Fibroblast of the conjunctiva (primary cell): ENCODE data around the gene UMAD1.
"Not testable (repeated sequence)": the region's sequence is repeated elsewhere in the genome, so short reads cannot be mapped to it uniquely, and the experiment has no call there.

Source experiments
- DNase-seq: peaks from one replicate; pipeline ENCODE4 v3.0.0-alpha.2; 2010; ENCODE audit warnings: low read depth

UMAD1 gene

DNA sequence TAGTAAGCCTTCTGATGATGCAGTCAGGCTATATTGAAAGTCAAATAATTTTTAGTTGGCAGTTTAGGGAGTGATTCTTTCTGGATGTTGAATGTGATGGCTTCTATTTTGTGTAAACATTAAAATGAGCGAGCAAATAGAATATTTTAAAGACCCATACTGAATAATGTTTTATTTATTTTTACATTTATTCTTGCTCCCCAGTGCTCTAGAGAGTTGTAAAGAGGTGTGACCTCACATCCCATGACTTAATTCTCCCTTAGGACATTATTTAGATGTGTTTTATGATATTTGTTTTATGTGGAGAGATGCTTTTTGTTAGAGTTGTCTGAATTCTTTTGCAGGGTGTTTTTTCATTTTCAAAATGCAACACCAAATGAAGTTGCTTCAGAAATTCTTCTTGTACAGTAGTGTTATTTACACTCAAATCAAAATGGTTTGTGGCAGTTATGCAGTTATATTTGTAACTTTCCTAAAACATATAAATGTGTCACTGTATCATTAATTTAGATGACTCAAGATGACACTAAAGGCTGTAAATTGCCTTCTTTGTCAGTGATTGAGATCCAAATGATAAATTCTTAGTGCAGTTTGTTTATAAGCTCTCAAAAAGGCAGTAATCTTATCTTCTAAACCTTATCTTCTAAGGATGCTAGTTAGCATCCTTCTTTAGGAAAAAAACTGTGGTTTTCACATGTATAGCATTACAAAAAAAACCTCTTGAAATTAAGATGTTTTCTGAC lies 12.4 kb downstream of the UMAD1 start:
- no peak for DNase-seq

DNA sequence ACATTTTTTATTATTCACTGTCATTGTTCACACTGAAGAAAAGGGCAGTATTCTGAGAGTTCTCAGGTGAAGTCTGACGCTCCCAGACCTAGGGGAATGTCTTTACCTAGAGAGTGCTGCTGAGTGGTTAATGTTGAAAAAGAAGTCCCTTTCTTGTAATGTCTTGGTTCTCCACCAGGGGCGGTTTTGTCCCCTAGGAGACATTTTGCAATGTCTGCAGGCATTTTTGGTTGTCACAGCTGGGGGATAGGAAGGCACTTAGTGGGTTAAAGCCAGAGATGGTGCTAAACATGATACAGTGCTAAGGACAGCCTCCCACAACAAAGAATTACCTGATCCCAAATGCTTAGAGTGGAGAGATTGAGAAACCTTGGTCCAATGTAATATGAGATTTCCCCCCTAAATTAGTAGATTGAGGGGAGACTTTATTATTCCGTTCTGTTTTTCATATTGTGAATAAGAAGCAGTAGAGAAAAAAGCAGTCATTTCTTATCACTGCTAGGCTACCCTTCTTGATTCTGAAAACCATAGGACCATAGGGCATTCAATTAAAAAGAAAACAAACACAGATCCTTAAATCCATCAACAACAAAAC lies 13.1 kb downstream of the UMAD1 start:
- DNase-seq: no peak

DNA sequence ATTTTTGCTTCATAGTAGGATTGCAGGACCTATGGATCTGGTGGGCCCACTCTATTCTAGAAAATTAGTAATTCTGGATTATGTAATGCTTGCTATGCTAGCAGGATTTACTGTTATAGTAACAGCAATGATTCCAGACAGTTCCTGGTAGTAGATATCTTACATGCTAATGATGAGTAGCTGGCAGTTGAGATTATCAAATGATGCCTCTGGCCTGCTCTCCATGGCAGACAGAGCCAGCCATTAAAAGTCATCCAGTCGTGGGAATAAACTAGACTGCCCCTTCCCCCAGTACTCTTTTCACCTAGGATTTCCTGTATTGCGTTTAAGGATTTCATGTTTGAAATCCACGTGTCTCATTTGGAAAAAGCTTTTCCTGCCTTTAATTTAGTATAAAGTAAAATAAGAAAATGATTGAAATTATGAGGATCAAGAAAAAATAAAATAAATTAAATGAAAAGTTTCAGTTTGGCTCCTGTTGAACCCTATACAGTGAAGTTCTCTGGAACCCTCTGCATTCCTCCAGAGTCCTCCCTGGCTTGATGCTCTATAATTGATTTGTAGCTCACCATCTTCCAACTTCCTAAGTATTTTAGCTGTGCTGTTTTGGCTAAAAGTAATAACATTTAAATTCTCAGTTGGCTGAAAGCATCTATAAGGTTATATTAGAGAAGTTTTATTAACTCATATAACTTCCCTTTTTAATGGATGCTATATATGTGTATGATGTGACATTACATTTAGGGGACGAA lies 14.6 kb downstream of the UMAD1 start:
- no peak for DNase-seq

DNA sequence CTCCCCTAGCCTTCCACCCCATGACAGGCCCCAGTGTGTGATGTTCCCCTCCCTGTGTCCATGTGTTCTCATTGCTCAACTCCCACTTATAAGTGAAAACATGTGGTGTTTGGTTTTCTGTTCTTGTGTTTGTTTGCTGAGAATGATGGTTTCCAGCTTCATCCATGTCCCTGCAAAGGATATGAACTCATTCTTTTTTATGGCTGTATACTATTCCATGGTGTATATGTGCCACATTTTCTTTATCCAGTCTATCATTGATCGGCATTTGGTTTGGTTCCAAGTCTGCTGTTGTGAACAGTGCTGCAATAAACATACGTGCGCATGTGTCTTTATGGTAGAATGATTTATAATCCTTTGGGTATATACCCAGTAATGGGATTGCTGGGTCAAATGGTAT lies 15.9 kb downstream of the UMAD1 start:
- not testable (repeated sequence) for DNase-seq

DNA sequence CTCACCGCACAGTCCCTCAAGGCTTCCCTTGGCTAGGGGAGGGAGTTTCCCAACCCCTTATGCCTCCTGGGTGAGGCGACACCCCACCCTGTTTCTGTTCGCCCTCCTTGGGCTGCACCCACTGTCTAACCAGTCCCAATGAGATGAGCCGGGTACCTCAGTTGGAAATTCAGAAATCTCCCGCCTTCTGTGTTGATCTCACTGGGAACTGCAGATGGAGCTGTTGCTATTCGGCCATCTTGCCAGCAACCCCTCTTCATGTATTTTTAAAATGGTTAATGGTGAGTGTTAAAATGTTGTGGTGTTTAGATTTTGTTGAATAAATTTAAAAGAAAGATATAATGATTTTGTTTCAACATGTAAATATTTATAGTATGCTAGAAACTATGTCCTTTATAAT lies 22.0 kb downstream of the UMAD1 start:
- DNase-seq: no peak

DNA sequence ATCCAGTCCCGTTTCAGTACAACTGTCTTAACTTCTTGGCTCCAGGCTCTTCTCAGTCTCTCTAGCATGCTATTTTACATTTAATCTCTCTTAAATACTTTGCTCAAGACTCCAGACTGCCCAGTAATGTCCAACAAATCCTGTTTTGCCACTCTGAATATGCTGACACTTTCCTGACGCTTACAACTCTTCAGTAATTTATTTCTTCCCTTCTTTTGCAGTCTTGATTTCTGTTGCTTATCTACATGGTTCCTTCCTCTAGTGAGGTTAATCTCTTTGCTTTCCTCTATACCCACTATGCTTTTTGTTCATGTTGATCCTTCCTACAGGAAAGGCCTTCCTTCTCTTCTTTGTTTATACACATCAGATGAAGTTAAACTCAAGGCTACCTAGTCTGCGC lies 23.7 kb downstream of the UMAD1 start:
- no peak for DNase-seq

DNA sequence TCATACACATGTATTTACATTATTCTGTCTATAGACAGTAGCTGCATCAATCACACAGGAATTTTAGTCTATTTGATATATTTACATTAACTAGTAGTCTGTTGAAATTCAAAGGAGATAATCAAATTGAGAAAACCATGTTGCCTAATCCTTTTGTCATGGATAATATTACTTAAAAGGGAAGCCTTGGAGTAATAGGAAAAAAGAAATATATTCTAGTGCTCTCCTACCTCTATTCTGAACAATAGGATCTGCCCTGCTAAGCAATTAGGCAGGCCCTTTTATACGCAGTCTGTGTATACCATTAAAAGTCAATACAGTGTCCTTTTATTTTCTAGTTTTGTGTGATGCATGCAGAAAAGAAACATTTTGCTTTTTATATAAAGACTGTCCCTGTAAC lies 24.5 kb downstream of the UMAD1 start:
- no peak for DNase-seq

DNA sequence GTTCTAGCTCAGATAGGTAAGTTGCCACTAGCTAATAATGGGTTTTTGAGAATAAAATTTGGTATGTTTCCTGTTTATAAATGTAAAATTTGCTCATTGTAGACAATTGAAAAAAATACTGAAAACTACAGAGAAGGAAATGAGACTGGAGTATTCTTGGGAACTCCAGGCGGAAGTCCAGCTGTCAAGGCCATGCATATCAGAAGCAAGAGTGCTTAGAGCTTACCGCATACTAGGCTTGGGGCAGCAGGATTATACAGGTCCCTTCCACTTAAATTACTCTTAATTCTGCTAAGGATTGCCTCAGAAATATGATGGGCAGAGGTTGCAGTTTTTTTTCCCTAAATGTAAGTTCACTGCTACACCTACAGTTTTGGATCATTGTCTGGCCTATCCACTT lies 26.6 kb downstream of the UMAD1 start:
- no peak for DNase-seq

DNA sequence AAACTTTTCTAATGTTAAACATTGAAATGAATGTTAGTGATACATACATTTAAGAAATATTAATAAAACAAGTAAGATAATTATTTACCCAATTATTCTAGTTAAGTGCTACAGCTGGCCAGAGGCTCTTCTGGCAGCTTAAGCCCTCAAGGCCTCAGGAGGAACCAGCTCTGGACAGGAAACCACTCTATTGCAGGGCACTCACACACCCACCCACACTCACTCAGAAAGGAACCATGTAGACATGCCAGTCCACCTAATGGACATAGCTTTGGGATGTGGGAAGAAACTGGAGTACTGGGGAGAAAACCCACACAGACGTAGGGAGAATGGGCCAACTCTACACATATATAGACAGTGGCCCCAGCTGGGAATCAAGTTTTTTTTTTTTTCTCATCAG lies 28.2 kb downstream of the UMAD1 start:
- no peak for DNase-seq

DNA sequence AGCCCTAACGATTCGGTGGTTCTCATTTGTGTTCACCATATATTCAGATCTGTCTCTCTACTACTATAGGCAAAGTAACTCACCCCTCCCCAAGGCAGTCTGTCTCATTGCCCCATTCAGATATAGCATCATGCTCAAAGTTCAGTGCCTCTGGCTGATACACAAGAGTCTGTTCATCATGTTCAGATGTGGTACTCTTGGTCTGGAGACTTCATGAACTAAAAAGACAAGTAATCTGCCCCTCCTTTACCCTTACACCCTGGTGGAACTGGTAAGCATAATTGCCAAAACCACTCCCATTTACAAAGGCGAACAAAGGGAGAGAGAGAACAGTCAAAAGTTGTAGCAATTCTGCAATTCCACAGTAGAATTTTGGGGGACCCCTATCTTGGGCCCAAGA lies 29.9 kb downstream of the UMAD1 start:
- no peak for DNase-seq

DNA sequence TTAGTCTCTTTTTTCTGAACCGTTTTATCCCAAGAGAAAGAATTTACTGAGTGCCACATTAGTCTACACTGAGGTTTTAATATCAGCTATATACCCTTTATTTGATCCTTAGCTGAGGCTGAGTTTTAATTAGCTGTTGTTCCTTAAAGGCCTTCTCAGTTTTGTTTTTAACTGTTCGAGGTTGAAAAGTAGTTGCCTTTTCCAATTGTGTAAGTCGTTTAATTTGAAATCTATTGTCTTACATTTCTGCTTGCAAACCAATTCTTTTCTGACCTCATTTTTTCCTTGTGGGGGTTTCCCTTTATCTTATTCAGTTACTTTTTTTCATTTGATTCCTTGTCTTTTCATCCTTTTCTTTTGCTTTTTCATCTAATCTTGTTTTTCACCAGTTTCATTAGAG lies 30.8 kb downstream of the UMAD1 start:
- no peak for DNase-seq

DNA sequence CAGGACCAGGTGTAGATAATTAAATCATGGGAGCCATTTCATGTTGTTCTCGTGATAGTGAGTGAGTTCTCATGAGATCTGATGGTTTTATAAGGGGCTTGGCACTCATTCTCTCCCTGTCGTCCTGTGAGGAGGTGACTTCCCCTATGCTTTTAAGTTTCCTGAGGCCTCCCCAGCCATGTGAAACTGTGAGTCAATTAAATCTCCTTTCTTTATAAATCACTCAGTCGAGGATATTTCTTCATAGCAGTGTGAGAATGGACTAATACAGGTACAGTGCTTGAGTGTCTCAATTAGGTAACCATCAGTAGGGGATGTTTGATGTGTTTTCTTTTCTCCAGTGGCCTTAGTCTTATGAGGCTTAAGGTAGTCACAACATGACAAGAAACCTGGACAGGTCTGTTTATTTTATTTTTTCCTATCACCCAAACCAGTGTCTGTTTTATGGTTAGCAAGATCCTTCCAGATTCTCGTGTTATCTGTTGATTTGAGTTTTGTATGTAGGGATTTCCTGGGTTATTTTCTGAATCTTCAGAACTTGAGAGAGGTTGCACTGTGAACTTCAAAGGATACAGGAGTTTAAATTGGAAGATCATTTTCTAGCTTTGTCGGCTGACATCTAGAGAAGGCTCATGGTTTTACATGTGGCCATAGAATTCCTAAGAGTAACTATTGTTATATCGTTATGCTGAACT lies 32.1 kb downstream of the UMAD1 start:
- DNase-seq: no peak

DNA sequence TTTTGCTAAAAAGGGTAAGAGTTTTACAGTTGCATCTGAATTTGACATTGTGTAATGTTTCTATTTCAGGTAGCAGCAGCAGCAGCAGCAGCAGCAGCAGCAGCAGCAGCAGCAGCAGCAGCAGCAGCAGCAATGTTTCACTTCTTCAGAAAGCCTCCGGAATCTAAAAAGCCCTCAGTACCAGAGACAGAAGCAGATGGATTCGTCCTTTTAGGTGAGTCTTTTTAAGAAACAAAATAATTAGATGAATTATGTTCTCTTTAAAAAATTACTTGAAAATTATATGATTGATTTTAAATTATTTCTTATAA lies 32.6 kb downstream of the UMAD1 start:
- DNase-seq: no peak

DNA sequence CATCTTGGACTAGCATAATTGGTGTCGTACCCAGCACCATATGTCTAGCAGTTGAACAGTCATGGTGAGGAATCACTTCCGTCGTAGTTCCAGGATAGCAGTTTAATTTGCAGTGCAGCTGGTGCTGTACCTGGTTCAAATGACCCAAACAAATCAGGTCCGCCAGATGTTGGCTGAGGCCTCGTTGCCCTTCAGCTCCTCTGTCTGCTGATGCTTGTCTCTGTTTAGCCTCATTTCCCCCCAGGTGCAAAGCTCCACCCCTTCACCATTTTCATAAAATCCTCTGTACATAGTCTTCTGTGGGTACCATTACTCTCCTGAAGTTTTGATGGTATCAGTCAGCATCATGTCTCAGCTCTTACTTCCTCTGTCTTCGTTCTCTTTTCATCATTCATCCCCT lies 35.1 kb downstream of the UMAD1 start:
- no peak for DNase-seq

DNA sequence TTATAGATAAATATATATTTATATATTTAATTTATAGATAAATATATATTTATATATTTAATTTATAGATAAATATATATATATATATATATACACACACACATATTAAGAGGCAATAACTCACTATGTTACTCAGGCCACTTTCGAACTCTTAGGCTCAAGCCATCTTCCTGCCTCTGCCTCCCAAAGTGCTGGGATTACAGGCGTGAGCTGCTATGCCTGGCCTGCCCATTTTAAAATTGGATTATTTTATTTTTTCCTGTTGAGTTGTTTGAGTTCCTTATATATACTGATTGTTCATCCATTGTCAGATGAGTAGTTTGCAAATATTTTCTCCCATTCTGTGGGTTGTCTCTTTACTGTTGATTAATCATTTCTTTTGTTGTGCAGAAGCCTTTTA lies 39.1 kb downstream of the UMAD1 start:
- not testable (repeated sequence) for DNase-seq

DNA sequence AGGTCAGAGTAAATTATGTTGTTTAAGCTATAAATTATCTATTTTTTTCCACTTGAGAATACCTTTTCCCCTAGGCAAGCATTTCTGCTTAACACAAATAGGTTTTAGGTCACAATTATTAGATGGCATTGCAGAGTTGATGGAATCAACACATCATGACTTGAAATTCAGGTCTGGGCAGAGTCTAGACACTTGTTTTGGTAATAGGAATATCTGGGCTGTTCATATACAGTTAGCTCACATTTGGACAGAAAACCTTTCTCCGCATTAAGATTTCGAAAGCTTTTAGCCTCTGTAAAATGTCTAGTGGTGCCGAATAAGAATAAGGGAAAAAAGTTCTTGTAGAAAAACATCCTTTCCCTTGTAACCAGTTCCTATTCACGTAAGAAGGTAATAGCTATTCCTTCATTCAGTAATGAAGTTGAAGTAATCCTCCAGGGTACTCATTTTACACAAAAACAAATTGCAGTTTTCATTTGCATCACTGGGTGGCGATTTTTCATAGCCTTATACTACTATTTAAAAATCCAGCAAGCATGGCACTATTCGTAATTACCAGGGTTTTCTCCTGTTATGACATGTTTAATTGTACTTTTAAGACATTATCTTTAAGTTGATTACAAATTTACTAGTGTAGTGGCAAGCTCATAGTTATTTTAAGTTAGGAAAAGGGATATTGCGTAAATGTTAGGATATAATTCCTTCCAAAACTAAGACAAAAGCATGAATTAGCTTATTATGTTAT lies 40.8 kb downstream of the UMAD1 start:
- DNase-seq: peak; percentile 49

DNA sequence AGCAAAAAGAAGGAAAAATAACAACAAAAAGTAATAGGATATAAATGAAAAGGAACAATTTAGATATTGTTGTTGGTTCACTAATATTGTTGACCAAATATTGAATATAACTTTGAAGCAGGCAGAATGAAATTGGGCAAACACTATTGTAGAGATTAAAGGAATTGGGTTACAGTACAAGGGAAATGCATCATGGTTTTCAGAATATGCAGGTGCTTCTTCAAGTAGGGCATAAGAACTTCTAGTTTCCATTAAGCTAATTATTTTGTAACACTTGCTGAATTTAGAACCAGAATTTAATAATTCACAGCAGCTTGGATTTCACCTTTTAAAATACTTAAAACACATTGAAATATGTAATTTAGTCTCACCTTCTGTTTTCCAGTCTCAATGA lies 41.4 kb downstream of the UMAD1 start:
- no peak for DNase-seq

DNA sequence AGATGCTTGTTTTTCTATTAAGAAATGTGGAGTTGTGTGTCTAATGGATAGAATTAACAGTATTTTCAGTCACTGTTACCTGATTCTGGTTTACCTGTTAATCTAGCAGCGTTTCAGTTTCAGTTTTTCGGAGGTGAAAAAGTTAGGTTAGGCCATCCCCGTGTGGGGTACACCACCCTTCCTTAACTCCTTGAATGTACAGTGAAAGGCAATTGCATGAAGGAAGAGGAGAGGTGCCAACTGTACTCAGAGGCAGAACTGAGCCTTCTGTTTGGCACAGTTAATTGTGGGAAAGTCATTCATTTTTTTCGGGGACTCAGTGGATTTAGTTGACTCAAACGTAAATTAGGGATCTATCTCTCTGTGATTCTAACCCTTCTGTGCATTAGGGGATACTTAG lies 42.3 kb downstream of the UMAD1 start:
- DNase-seq: no peak

DNA sequence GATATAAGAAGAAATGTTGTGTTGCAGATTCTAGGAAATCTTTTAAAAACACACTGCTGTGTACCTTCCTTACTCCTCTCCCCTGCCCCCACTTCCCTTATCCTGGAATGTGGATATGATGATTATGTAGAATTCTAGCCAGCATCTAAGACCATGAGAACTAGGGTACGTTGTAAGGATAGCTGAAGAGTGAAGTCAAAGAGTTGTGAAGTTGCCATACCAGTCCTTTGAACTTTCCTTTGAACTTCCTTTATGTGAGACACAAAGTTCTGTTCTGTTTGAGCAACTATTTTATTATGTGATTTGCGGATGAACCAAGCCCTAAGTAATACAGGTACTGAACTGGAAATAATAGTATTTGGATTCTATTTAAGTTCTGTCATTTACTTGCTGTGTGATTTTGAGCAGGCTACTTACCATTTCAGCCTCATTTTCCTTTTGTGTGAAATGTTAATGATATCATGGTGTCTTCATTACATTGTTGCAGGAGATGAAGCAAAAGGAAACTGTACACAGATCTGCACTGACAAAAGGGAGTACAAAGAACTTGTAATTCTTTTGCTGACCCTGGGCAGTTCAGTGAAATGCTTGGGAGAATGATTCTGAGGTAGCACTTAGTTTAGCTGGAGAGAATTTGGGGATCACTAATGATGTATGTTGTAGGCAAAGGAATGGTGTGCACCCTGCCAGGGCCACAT lies 46.4 kb downstream of the UMAD1 start:
- DNase-seq: no peak

DNA sequence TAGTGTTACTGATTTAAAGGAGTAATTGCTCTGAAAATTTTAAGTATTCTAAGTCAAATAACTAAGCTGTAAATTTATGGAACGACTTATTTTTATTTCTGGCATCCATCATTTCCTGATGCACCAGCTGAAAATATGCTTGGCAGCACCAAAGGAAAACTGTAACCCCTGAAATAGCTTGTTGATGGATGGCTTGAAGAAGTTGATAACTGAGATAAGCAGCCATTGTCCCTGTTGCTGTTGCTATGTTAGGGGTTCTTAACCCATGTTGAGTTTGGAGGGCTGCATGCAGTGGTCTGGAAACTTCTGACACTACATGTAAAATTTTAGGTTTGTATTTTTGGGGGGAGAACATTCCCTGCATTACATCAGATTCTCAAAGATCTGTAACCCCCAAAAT lies 47.2 kb downstream of the UMAD1 start:
- DNase-seq: no peak

DNA sequence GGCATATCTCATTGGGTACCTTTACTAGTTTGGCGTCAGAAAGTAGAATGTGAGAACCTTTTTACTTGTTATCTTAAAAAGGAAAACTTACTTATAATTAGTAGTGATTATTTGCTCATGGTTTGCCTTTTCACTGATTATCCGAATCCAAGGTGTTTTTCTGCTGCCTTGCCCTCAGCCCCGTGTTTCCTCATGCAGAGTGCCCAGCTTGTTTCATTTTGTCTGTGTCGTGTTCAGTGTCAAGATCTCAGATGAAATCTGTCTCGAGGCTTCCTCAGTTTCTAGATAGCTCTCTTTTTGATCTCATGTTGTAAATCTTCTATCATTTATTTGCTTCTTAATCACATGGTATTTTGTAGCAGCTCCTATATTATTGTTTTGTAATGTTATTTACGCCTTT lies 47.8 kb downstream of the UMAD1 start:
- no peak for DNase-seq

DNA sequence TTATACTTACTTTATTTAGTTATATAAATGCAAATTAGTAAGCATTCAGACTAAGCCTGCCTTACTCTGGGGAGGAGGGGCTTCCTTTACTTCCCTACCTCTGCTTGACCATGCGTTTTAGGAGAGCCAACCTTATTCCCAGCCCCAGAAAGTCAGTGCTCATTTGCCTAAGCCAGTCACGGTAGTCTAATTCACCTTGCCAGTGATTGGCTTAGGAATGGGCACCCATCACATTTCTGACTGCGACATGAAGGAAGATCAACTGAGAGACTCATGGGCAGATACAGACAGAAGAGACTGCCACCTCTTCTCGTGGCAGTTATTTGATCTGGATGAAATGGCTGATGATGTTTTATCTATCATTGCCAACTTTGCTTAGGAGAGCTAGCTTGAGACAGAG lies 48.4 kb downstream of the UMAD1 start:
- DNase-seq: no peak
